H54 (cell line): ENCODE results near the gene MACROD2.

ENCODE experiments used
- DNase-seq: peaks from one replicate; pipeline ENCODE4 v3.0.0; 2011; ENCODE audit warnings: low spot score, mixed read lengths; ENCODE audit not compliant: insufficient read length
- FAIRE-seq: peaks from 3 replicates; lab custom pipeline; 2011; peaks lifted over from hg19 to GRCh38; lab: Jason Lieb, UNC
- POLR2A ChIP-seq: IDR thresholded peaks from 2 replicates; pipeline ENCODE4 v1.6.1; 2011; ENCODE audit warnings: low read depth, mild to moderate bottlenecking, low read length

The MACROD2 gene

GRCh38 chr20:14717134-14717999 lies 722.1 kb downstream of the MACROD2 start:
- DNase-seq (no peak), FAIRE-seq (no peak)
- TF ChIP-seq POLR2A, result no peak

DNA sequence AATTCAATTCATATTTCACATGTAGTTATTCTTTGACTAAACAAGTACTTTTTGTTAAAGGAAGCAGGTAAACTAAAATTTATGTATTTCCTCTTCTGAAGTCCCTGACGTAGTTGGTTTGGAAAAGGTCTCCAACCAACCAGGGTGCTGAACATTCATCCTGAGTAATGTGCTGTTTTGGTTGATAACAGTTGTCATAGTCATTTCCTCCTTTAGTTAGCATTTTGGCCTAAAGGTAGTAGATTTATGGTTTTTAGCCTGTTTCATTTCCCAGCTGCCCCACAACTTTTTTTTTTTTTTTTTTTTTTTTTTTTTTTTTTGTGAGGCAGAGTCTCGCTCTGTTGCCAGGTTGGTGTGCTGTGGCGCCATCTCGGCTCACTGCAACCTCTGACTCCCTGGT lies 724.9 kb downstream of the MACROD2 start:
- no peak for TF ChIP-seq POLR2A
- DNase-seq (no peak), FAIRE-seq (no peak)

GRCh38 chr20:14721926-14722452 lies 726.7 kb downstream of the MACROD2 start:
- FAIRE-seq, result no peak
- DNase-seq, result no peak

DNA sequence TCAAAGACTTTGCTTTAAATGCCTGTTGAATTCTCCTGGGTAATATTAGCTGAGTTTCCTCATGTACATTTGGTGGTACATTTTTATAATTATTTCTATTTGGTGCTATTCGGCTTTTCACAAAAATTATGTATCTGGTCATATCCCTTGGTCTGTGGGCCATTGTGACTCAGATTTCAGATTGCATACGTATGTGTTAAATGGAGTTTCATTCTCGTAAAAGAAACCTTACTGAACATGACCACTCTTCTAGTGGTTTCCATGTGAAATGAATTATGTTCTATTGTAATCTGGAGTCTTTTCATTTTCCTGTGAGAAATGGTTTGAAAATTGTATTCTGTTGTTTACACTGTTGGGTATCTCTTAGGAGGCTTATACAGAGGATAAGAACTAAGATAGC lies 728.3 kb downstream of the MACROD2 start:
- no peak for TF ChIP-seq POLR2A
- DNase-seq, result no peak
- FAIRE-seq, result no peak

More at GRCh38 chr20:14721926-14722452, 726.7 kb downstream of the MACROD2 start:
- no peak for TF ChIP-seq POLR2A

DNA sequence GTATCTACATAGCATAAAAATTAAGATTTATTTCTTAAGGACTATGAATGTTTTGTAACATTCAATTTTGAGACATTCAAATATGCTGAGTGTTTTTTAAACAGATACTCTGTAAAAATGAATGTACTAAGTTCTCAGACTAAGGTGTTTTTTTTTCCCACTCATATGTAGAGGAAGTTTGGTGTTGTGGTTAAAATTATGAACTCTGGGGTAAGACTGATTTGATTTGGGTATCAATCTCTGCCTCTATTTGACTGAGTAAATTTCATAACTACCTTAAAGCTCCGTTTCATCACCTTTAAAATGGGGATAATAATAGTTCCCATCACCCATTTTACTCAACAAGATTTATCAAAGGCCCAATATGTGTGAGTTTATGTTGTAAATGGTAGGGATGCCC lies 728.7 kb downstream of the MACROD2 start:
- DNase-seq (no peak), FAIRE-seq (no peak)
- TF ChIP-seq POLR2A, result no peak

GRCh38 chr20:14724468-14724867 lies 729.2 kb downstream of the MACROD2 start:
- FAIRE-seq, result no peak
- no peak for DNase-seq
- TF ChIP-seq POLR2A, result no peak

- DNase-seq (no peak), FAIRE-seq (no peak)
- no peak for TF ChIP-seq POLR2A
Observed at GRCh38 chr20:14726591-14726990, 731.3 kb downstream of the MACROD2 start.

- no peak for DNase-seq
- FAIRE-seq, result no peak
- no peak for TF ChIP-seq POLR2A
Observed at GRCh38 chr20:14727485-14728150, 732.3 kb downstream of the MACROD2 start.

DNA sequence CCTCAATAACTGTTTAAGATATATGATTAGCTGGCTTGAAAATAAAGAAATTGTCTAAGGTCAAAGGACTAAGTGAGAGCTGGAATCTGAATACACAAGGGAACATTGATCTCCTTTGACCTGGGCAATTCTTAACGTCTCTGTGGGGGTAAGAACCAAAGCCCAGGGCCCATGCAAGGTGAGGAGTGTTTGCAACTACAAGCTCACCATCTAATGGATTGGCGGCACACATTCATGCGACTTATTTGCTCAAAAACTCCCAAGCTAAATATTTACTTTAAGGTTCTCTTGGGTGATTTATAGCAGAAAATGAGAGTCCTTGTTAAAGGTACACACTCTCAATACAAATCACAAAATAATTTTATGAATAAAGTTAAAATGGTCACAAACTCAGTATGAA lies 734.1 kb downstream of the MACROD2 start:
- TF ChIP-seq POLR2A, result no peak
- FAIRE-seq, result no peak
- no peak for DNase-seq

DNA sequence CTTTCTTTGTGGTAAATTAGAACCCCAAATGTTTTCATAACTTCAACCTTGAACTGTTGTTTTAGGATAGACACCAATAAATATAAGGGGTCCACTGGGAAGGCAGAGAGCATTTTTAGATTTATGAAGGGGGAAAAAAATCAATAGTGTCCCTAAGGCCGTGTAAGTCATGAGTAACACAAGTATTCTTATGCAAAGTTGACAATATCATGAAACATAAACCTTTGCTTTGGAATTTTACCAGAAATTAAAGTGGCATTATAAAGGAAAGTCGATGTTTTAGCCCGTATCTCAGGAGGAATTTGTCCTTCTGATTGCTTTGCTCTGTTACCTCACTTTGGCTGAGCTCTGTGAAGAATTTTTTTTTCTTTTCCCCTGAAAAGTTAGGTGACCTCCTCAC lies 737.0 kb downstream of the MACROD2 start:
- no peak for FAIRE-seq
- no peak for DNase-seq
- no peak for TF ChIP-seq POLR2A

GRCh38 chr20:14732996-14733395 lies 737.7 kb downstream of the MACROD2 start:
- no peak for FAIRE-seq
- TF ChIP-seq POLR2A, result no peak
- no peak for DNase-seq

GRCh38 chr20:14740380-14740779 lies 745.1 kb downstream of the MACROD2 start:
- no peak for DNase-seq
- no peak for TF ChIP-seq POLR2A
- FAIRE-seq, result no peak

DNA sequence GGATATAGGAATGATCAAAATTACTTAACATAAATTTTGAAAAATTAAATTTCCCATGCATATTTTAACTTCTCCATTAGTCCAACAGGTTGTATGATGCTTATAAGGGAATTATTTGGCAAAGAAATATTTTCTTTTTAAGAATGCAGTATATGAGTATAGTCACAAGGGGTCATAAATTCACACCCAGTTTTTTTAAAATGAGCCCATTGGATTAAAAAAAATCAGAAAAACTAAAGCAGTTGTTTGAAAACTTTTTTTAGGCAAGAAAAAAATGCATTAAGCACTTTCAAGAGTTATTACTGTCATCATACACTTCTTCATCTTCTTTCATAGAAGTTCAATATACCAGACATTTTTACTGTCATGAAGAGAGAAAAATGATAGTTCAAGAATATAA lies 746.3 kb downstream of the MACROD2 start:
- DNase-seq (no peak), FAIRE-seq (no peak)
- no peak for TF ChIP-seq POLR2A

- FAIRE-seq (no peak), DNase-seq (no peak)
- TF ChIP-seq POLR2A, result no peak
Observed at GRCh38 chr20:14744723-14745122, 749.4 kb downstream of the MACROD2 start.

- DNase-seq (no peak), FAIRE-seq (no peak)
- TF ChIP-seq POLR2A, result no peak
Observed at GRCh38 chr20:14745830-14746229, 750.5 kb downstream of the MACROD2 start.
